ENCODE measurements around the gene CSF1R.

Gene CSF1R

DNA sequence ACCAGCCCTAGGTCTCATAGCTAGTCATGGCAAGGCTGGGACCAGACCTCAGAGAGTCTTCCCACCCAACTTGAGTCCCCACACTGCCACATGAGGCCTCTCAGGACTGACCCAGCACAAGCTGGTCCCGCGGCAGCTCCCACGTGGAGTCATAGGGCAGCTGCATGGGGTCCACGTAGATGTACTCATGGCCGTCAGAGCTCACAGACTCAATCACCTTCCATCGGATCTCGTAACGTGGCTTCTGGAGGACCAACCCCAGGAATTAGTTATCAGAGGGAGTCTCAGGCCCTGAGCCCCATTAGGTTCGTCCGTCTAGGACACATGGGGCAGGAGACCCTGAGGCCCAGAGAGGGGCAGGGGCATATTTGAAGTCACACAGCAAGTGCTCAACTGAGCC is 39.0 kb upstream of the CSF1R start:
- no peak overlapping the region for H3K27ac ChIP-seq (ENCODE audit: low read length)
- no peaks in the 10 kb centered on the region for H3K4me1 ChIP-seq (ENCODE audit: insufficient read depth, low read length)
- H3K9me3 ChIP-seq (ENCODE audit: insufficient read depth, low read length, severe bottlenecking): no peaks in the 10 kb centered on the region
- H3K27me3 ChIP-seq (ENCODE audit: insufficient read depth, low read length, poor library complexity): no peaks in the 10 kb centered on the region
- no peaks in the 10 kb centered on the region for H4K20me1 ChIP-seq (ENCODE audit: insufficient read depth, low read length)
- H3K9ac ChIP-seq (ENCODE audit: low read depth, low read length): no peak overlapping the region
- ATAC-seq (ENCODE audit: insufficient read depth, low read depth) (no peak), DNase-seq (no peak)
- no peaks in the 10 kb centered on the region for H3K79me2 ChIP-seq (ENCODE audit: insufficient read depth, low read length)
- no peak overlapping the region for H3K4me3 ChIP-seq (ENCODE audit: low read depth in 1 of 2, low read length in 2 of 2)
- no peak overlapping the region for H3K4me2 ChIP-seq (ENCODE audit: insufficient read depth, low read length)
- H3K36me3 ChIP-seq (ENCODE audit: insufficient read depth, low read length): no peaks in the 10 kb centered on the region; the same call in 1 of the 2 replicates
- TF ChIP-seq EZH2 (IDR thresholded peaks at IDR 0.05; ENCODE audit: borderline replicate concordance, low read depth, low read length, severe bottlenecking): no peak
- TF ChIP-seq, protein P1, sequence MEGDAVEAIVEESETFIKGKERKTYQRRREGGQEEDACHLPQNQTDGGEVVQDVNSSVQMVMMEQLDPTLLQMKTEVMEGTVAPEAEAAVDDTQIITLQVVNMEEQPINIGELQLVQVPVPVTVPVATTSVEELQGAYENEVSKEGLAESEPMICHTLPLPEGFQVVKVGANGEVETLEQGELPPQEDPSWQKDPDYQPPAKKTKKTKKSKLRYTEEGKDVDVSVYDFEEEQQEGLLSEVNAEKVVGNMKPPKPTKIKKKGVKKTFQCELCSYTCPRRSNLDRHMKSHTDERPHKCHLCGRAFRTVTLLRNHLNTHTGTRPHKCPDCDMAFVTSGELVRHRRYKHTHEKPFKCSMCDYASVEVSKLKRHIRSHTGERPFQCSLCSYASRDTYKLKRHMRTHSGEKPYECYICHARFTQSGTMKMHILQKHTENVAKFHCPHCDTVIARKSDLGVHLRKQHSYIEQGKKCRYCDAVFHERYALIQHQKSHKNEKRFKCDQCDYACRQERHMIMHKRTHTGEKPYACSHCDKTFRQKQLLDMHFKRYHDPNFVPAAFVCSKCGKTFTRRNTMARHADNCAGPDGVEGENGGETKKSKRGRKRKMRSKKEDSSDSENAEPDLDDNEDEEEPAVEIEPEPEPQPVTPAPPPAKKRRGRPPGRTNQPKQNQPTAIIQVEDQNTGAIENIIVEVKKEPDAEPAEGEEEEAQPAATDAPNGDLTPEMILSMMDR (IDR thresholded peaks at IDR 0.05; ENCODE audit: borderline replicate concordance, extremely low read depth, low read length, poor library complexity, severe bottlenecking): no peak
- no peak overlapping the region for H2AFZ ChIP-seq (ENCODE audit: low read depth, low read length)

DNA sequence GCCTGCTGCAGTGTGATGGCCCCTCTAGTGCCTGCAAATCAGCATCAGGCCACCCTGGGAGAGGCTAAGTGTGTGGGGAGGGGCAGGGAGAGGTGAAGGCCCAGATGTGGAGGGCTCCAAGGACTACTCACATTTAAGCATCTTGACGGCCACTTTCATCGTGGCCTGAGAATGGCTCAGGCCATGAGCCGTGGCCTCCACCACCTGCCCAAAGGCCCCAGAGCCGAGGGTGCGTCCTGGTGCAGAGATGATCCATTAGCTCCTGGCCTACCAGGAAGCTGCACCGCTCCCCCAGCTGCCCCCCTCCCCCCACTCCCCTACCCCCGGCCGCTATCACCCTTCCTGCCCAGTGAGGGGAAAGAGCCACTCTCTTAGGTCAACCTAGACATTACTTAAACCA is 38.2 kb upstream of the CSF1R start:
- no peak overlapping the region for H2AFZ ChIP-seq (ENCODE audit: low read depth, low read length)
- no peaks in the 10 kb centered on the region for H3K27me3 ChIP-seq (ENCODE audit: insufficient read depth, low read length, poor library complexity)
- H4K20me1 ChIP-seq (ENCODE audit: insufficient read depth, low read length): no peaks in the 10 kb centered on the region
- TF ChIP-seq EZH2 (IDR thresholded peaks at IDR 0.05; ENCODE audit: borderline replicate concordance, low read depth, low read length, severe bottlenecking): no peak
- TF ChIP-seq, protein P1 (IDR thresholded peaks at IDR 0.05; ENCODE audit: borderline replicate concordance, extremely low read depth, low read length, poor library complexity, severe bottlenecking): no peak
- no peak overlapping the region for H3K9ac ChIP-seq (ENCODE audit: low read depth, low read length)
- H3K4me1 ChIP-seq (ENCODE audit: insufficient read depth, low read length): no peaks in the 10 kb centered on the region
- no peaks in the 10 kb centered on the region for H3K9me3 ChIP-seq (ENCODE audit: insufficient read depth, low read length, severe bottlenecking)
- no peak overlapping the region for H3K4me3 ChIP-seq (ENCODE audit: low read depth in 1 of 2, low read length in 2 of 2)
- H3K27ac ChIP-seq (ENCODE audit: low read length): no peak overlapping the region
- H3K4me2 ChIP-seq (ENCODE audit: insufficient read depth, low read length): no peak overlapping the region
- no peak for DNase-seq
- no peaks in the 10 kb centered on the region; the same call in 1 of the 2 replicates for H3K36me3 ChIP-seq (ENCODE audit: insufficient read depth, low read length)
- no peaks in the 10 kb centered on the region for H3K79me2 ChIP-seq (ENCODE audit: insufficient read depth, low read length)
- ATAC-seq (ENCODE audit: insufficient read depth, low read depth): no peak

DNA sequence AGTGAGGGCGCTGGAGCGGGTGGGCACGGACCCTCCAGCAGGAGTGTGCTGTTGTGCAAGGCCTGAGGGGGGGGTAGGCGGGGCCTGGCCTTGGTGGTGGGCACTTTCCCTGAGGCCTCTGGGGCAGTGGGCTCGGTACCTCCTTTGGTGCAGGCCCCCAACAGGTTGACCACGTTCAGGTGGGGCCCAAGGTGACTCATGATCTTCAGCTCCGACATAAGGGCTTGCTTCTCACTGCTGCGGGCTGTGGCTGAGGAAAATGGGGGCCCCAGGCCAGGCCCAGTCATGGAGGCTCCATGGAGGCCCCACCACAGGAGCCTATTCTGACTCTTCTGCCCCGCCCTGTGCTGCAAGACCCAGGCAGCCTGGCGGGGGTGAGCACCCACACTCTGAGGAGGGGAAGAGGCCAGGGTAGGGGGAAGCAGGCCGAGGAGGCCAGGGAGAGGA is 37.8 kb upstream of the CSF1R start:
- DNase-seq (no peak), ATAC-seq (ENCODE audit: insufficient read depth, low read depth) (no peak)
- TF ChIP-seq EZH2 (IDR thresholded peaks at IDR 0.05; ENCODE audit: borderline replicate concordance, low read depth, low read length, severe bottlenecking): no peak
- TF ChIP-seq, protein P1 (IDR thresholded peaks at IDR 0.05; ENCODE audit: borderline replicate concordance, extremely low read depth, low read length, poor library complexity, severe bottlenecking): no peak
- H2AFZ ChIP-seq (ENCODE audit: low read depth, low read length): no peak overlapping the region
- H3K79me2 ChIP-seq (ENCODE audit: insufficient read depth, low read length): no peaks in the 10 kb centered on the region
- H4K20me1 ChIP-seq (ENCODE audit: insufficient read depth, low read length): no peaks in the 10 kb centered on the region
- H3K9ac ChIP-seq (ENCODE audit: low read depth, low read length): no peak overlapping the region
- H3K4me1 ChIP-seq (ENCODE audit: insufficient read depth, low read length): no peaks in the 10 kb centered on the region
- no peaks in the 10 kb centered on the region for H3K27me3 ChIP-seq (ENCODE audit: insufficient read depth, low read length, poor library complexity)
- H3K27ac ChIP-seq (ENCODE audit: low read length): no peak overlapping the region
- H3K4me2 ChIP-seq (ENCODE audit: insufficient read depth, low read length): no peak overlapping the region
- H3K36me3 ChIP-seq (ENCODE audit: insufficient read depth, low read length): no peaks in the 10 kb centered on the region
- H3K4me3 ChIP-seq (ENCODE audit: low read depth in 1 of 2, low read length in 2 of 2): no peak overlapping the region
- H3K9me3 ChIP-seq (ENCODE audit: insufficient read depth, low read length, severe bottlenecking): no peaks in the 10 kb centered on the region

DNA sequence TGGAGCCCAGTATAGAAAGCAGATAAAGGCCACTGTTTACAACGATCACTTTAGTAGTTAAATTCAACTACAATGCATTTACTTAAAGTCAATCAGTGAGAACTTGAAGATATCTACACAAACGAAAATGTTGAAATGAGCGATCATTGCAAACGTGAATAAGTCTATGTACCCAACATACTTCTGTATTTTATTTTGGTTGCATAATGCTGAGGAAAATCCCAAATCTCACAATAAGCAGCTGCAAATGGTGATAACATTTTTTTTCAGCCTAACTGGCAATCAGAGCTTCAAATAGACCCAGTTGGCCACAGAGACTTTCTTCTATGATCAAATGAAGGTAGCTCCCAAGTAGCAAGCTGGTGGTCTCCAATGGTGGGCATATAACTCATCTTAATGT is 37.2 kb upstream of the CSF1R start:
- no peaks in the 10 kb centered on the region for H4K20me1 ChIP-seq (ENCODE audit: insufficient read depth, low read length)
- H3K4me3 ChIP-seq (ENCODE audit: low read depth in 1 of 2, low read length in 2 of 2): no peak overlapping the region
- H3K9me3 ChIP-seq (ENCODE audit: insufficient read depth, low read length, severe bottlenecking): no peaks in the 10 kb centered on the region
- H3K27ac ChIP-seq (ENCODE audit: low read length): no peak overlapping the region
- no peak overlapping the region for H2AFZ ChIP-seq (ENCODE audit: low read depth, low read length)
- H3K27me3 ChIP-seq (ENCODE audit: insufficient read depth, low read length, poor library complexity): no peaks in the 10 kb centered on the region
- H3K4me1 ChIP-seq (ENCODE audit: insufficient read depth, low read length): no peaks in the 10 kb centered on the region
- no peaks in the 10 kb centered on the region for H3K79me2 ChIP-seq (ENCODE audit: insufficient read depth, low read length)
- ATAC-seq (ENCODE audit: insufficient read depth, low read depth) (no peak), DNase-seq (no peak)
- H3K36me3 ChIP-seq (ENCODE audit: insufficient read depth, low read length): no peaks in the 10 kb centered on the region
- H3K4me2 ChIP-seq (ENCODE audit: insufficient read depth, low read length): no peak overlapping the region
- TF ChIP-seq EZH2 (IDR thresholded peaks at IDR 0.05; ENCODE audit: borderline replicate concordance, low read depth, low read length, severe bottlenecking): no peak
- TF ChIP-seq, protein P1 (IDR thresholded peaks at IDR 0.05; ENCODE audit: borderline replicate concordance, extremely low read depth, low read length, poor library complexity, severe bottlenecking): no peak
- no peak overlapping the region for H3K9ac ChIP-seq (ENCODE audit: low read depth, low read length)
